OCI-LY7 (cell line): ENCODE results near the gene TNFSF18.

Experiments used
- CTCF ChIP-seq: fragments of 200-600 bp; sonication (generic); conservative IDR thresholded peaks from 2 replicates; pipeline ENCODE4 v1.5.1; 2014; ENCODE audit warnings: mild to moderate bottlenecking, antibody characterized with exemption, low read length, moderate library complexity, mixed read lengths
- EZH2phosphoT487 ChIP-seq: fragments of 200-600 bp; sonication (generic); IDR thresholded peaks from 2 replicates; pipeline ENCODE4 v1.6.1; 2018; ENCODE audit warnings: low read depth, borderline replicate concordance, mild to moderate bottlenecking, mixed run types, antibody characterized with exemption, low read length, moderate library complexity, mixed read lengths

GRCh38 chr1:173052681-173053196 lies 2.0 kb upstream of the TNFSF18 start:
- TF ChIP-seq CTCF (no peak), EZH2phosphoT487 (no peak)
